ENCODE measurements around the gene ZFP36. TPM values are rescaled to one million over a fixed set of nuclear protein-coding genes. Genes with fewer than 3 reads are reported as not detected.

Gene ZFP36
- polyA plus RNA-seq, 2 of the 4 experiments (the other 2 are of a cell fraction): 22.1 to 29.1 TPM

GRCh38 chr19:39444598-39445195 lies 38.0 kb downstream of the ZFP36 start:
- Histone ChIP-seq H3K27ac (peak overlapping the region; percentile 86 to 90), H3K4me1 (peaks cover 34% of the 10 kb centered on the region), H3K4me2 (peak overlapping the region; percentile 77), H3K4me3 (peak overlapping the region; percentile 80), H3K9me3 (no peaks in the 10 kb centered on the region)
- TF ChIP-seq USF2 (IDR thresholded peaks at IDR 0.05) (no peak), CHD4 (IDR thresholded peaks at IDR 0.05; ENCODE audit: borderline replicate concordance) (0 out of 2 replicates have a peak, but pooled peaks have one; percentile 44), RCOR1 (IDR thresholded peaks at IDR 0.05; ENCODE audit: low read depth, low read length) (no peak), GATA3 (IDR thresholded peaks at IDR 0.05; ENCODE audit: borderline replicate concordance) (0 out of 2 replicates have a peak, but pooled peaks have one; percentile 18), TP53 (CRISPR knock-in tag; IDR thresholded peaks at IDR 0.05) (no peak)
- DNase-seq (ENCODE audit: low read depth in 1 of 2, low spot score in 1 of 2) (no peak), FAIRE-seq (no peak), ATAC-seq (peak in 1 of 2 experiments; percentile 1; a peak in 3 of 6 replicates)
- 3% methylated on average over 17 of the region's 17 CpGs for WGBS (ENCODE audit: missing lambda C conversion rate)
- ChIA-PET CTCF (interaction anchor here (0.6 to 14.2 kb wide), 16 partner anchors 9 to 588 kb away, joined by 3 to 279 read pairs (median 3); partner anchors contain the start of genes EID2B and RPS16), POLR2A (interaction anchor here (0.7 to 2.9 kb wide), 24 partner anchors 9 to 389 kb away, joined by 3 to 124 read pairs (median 5); partner anchors contain the start of genes DYRK1B, EID2, EID2B and MED29)

- peak; percentile 100 for DNase-seq (ENCODE audit: low read depth in 1 of 2, low spot score in 1 of 2)
- WGBS (ENCODE audit: missing lambda C conversion rate): 2% methylated on average over 68 of the region's 68 CpGs
- Histone ChIP-seq H3K27ac (peak within 1 kb of the TSS; percentile 86 to 90), H3K9me3 (no peaks in the 10 kb centered on the region), H3K4me1 (peaks cover 28% of the 10 kb centered on the region), H3K4me2 (peak within 1 kb of the TSS; percentile 77), H3K4me3 (peak within 1 kb of the TSS; percentile 80)
- peak; percentile 98 for FAIRE-seq
- POLR2A ChIA-PET: interaction anchor here (0.6 to 2.9 kb wide), 26 partner anchors 8 to 389 kb away, joined by 3 to 124 read pairs (median 5); partner anchors contain the start of genes DYRK1B, EID2, EID2B and MED29
- CTCF ChIA-PET: interaction anchor here (0.6 to 14.2 kb wide), 14 partner anchors 10 to 226 kb away, joined by 3 to 279 read pairs (median 4); partner anchors contain the start of genes EID2, EID2B and RPS16
- peak; percentile 94 to 97 for ATAC-seq
- peak; percentile 82 for TF ChIP-seq TP53 (CRISPR knock-in tag; IDR thresholded peaks at IDR 0.05)
- TF ChIP-seq JUN (IDR thresholded peaks at IDR 0.05): peak; percentile 86 to 99; a peak in 4 of 5 replicates
- 0 out of 2 replicates have a peak, but pooled peaks have one; percentile 30 for TF ChIP-seq NFE2L2 (conservative IDR thresholded peaks at IDR 0.05; ENCODE audit: low read length)
- TF ChIP-seq POLR2AphosphoS2 (conservative IDR thresholded peaks at IDR 0.05; ENCODE audit: low read length): no peak
- TF ChIP-seq REST (IDR thresholded peaks at IDR 0.05): peak; percentile 99
- no peak for TF ChIP-seq MAZ (IDR thresholded peaks at IDR 0.05; ENCODE audit: borderline replicate concordance, low read depth, low read length)
- peak; percentile 85 for TF ChIP-seq PHF8 (IDR thresholded peaks at IDR 0.05; ENCODE audit: borderline replicate concordance, low read depth)
- peak; percentile 100 for TF ChIP-seq MAX (IDR thresholded peaks at IDR 0.05)
- TF ChIP-seq MYC (IDR thresholded peaks at IDR 0.05; ENCODE audit: borderline replicate concordance, low read length): peak; percentile 56; the same call in 1 of the 2 replicates
- peak; percentile 85 for TF ChIP-seq TFCP2L1 (CRISPR knock-in tag; IDR thresholded peaks at IDR 0.05)
- TF ChIP-seq HES2 (IDR thresholded peaks at IDR 0.05): no peak
- TF ChIP-seq RARB (CRISPR knock-in tag; IDR thresholded peaks at IDR 0.05): no peak
- peak; percentile 94 for TF ChIP-seq GATA3 (IDR thresholded peaks at IDR 0.05; ENCODE audit: borderline replicate concordance)
- peak; percentile 94 for TF ChIP-seq E2F6 (IDR thresholded peaks at IDR 0.05; ENCODE audit: borderline replicate concordance, low read depth)
- 0 out of 2 replicates have a peak, but pooled peaks have one; percentile 47 for TF ChIP-seq HMGXB4 (CRISPR knock-in tag; IDR thresholded peaks at IDR 0.05; ENCODE audit: borderline replicate concordance)
- peak; percentile 71 for TF ChIP-seq HOXB5 (CRISPR knock-in tag; IDR thresholded peaks at IDR 0.05)
- peak; percentile 94 for TF ChIP-seq POLR2A (IDR thresholded peaks at IDR 0.05; ENCODE audit: low read length)
- no peak; the same call in 1 of the 2 replicates for TF ChIP-seq FOSB (CRISPR knock-in tag; IDR thresholded peaks at IDR 0.05)
- TF ChIP-seq MAFK (IDR thresholded peaks at IDR 0.05; ENCODE audit: partially characterized antibody): peak; percentile 70
- TF ChIP-seq BHLHE40 (IDR thresholded peaks at IDR 0.05; ENCODE audit: low read depth, low read length): peak; percentile 64
- TF ChIP-seq FOSL2 (IDR thresholded peaks at IDR 0.05): no peak
- 0 out of 2 replicates have a peak, but pooled peaks have one; percentile 17 for TF ChIP-seq FOSL2 (CRISPR knock-in tag; IDR thresholded peaks at IDR 0.05)
- TF ChIP-seq KDM1A (IDR thresholded peaks at IDR 0.05; ENCODE audit: low read depth): no peak
These were observed 38.8 kb downstream of the ZFP36 start, which contains the start of gene SUPT5H for GRCh38 chr19:39445196-39446111. TSS of gene SUPT5H (plus strand) at chr19:39445582. CDS start at chr19:39445891, 309 bp downstream.
